Measurements from ENCODE around the gene ZNF705A. TPM values are rescaled to one million over a fixed set of nuclear protein-coding genes. Genes with fewer than 3 reads are reported as not detected.
"Not testable (repeated sequence)": the region's sequence is repeated elsewhere in the genome, so short reads cannot be mapped to it uniquely, and the experiment has no call there.

Gene ZNF705A
- total RNA-seq, 1 experiment from 2014 or later: not detected

DNA sequence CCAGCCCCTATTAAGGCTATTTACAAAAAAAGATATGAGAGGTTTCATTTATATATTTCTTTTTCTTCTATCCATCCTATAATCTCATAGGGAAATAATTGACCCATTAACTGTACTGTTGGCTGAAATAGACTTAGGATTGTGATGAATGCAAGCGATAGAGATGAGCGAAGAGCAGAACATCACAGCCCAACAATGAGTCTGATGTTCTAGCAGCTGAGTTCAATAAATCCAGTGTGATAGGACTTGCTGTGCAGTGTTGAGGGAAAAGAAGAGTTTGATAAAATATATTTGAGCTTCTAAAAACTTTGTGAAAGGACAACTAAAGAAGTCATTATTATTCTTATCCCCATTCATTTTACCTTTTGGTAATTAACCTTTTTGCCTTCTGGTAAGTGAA lies 16.1 kb downstream of the ZNF705A start:
- ATAC-seq; CTCF ChIA-PET; BruUV-seq (replicated peaks); in situ Hi-C loops (cut with HindIII; ENCODE audit: low pct_unique_long_range_greater_than_20kb, low sequenced_read_pairs); POLR2A ChIA-PET; H3K4me3 ChIP-seq (ENCODE audit: low read depth in 2 of 2, low read length in 2 of 2); H3K4me1 ChIP-seq (ENCODE audit: control insufficient read depth, insufficient read depth, low read length); DNase-seq (ENCODE audit: low read depth, low spot score); H3K27ac ChIP-seq (ENCODE audit: low read length); H3K27me3 ChIP-seq (ENCODE audit: control insufficient read depth, insufficient read depth, low read length); intact Hi-C loops (cut with micrococcal nuclease; ENCODE audit: unreplicated experiment); H3K9me3 ChIP-seq (ENCODE audit: control insufficient read depth, insufficient read depth, low read depth, low read length); H3K36me3 ChIP-seq (ENCODE audit: control insufficient read depth, insufficient read depth, low read length): not testable (repeated sequence)

DNA sequence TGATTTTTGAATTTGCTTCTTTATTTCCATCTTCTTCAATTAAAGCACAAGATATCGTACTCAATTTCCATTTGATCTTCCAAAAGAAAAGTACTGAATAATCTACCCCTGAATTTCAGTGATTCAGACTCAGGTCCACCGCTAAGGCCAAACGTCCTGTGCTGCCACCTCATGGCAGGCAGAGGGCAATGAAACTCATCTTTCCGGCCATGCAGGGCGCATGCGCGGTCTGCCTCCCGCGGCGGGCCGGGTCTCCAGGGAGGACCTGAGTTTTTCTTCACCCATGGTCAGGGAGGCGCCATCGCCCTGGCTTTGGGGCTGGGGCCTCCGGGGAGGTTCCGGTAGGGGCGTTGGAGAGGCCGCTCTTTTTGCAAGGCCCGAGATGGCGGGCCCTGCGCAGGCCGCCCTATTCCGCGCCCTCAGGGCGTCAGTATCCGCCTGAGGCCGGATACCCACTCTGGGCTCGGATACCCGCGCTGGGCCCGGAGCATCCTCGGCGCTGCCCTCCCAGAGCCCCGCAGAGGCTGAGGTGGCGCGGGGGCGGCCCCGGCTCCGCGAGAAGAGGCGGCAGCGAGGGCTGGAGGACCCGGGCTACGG lies 23.3 kb downstream of the ZNF705A start:
- in situ Hi-C loops (cut with HindIII; ENCODE audit: low pct_unique_long_range_greater_than_20kb, low sequenced_read_pairs); H3K9me3 ChIP-seq (ENCODE audit: control insufficient read depth, insufficient read depth, low read depth, low read length); H3K4me1 ChIP-seq (ENCODE audit: control insufficient read depth, insufficient read depth, low read length); ATAC-seq; DNase-seq (ENCODE audit: low read depth, low spot score); H3K36me3 ChIP-seq (ENCODE audit: control insufficient read depth, insufficient read depth, low read length); BruUV-seq (replicated peaks); POLR2A ChIA-PET; H3K27me3 ChIP-seq (ENCODE audit: control insufficient read depth, insufficient read depth, low read length); intact Hi-C loops (cut with micrococcal nuclease; ENCODE audit: unreplicated experiment); H3K27ac ChIP-seq (ENCODE audit: low read length): not testable (repeated sequence)
- peak overlapping the region; percentile 51 to 52 for H3K4me3 ChIP-seq (ENCODE audit: low read depth in 2 of 2, low read length in 2 of 2)
- TF ChIP-seq, protein P1, sequence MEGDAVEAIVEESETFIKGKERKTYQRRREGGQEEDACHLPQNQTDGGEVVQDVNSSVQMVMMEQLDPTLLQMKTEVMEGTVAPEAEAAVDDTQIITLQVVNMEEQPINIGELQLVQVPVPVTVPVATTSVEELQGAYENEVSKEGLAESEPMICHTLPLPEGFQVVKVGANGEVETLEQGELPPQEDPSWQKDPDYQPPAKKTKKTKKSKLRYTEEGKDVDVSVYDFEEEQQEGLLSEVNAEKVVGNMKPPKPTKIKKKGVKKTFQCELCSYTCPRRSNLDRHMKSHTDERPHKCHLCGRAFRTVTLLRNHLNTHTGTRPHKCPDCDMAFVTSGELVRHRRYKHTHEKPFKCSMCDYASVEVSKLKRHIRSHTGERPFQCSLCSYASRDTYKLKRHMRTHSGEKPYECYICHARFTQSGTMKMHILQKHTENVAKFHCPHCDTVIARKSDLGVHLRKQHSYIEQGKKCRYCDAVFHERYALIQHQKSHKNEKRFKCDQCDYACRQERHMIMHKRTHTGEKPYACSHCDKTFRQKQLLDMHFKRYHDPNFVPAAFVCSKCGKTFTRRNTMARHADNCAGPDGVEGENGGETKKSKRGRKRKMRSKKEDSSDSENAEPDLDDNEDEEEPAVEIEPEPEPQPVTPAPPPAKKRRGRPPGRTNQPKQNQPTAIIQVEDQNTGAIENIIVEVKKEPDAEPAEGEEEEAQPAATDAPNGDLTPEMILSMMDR (IDR thresholded peaks at IDR 0.05): peak; percentile 48; the same call in 1 of the 2 replicates
- CTCF ChIA-PET: interaction anchor here (1.1 kb wide), 1 partner anchor 87 kb away, joined by 10 read pairs; no protein-coding TSS in a partner anchor

DNA sequence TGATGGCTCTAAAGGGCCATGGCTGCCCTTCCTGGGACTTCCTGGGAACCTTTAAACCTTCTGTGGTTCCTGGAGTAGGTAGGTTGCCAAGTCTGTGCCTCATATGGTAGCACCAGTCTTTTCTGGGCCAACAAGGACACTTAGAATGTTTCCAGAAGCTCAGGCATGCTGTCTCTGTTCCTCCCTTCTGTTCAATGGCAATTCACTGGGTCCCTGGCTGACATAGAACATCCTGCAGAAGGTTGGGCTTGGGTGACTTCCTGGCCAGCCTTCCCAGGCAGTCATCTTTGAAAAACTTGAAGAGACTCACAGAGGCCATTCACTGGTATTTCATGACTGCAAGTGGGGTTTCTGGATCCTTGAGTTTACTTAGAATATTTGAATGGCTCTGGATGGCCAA lies 24.5 kb downstream of the ZNF705A start:
- H3K27me3 ChIP-seq (ENCODE audit: control insufficient read depth, insufficient read depth, low read length); POLR2A ChIA-PET; in situ Hi-C loops (cut with HindIII; ENCODE audit: low pct_unique_long_range_greater_than_20kb, low sequenced_read_pairs); BruUV-seq (replicated peaks); H3K4me3 ChIP-seq (ENCODE audit: low read depth in 2 of 2, low read length in 2 of 2); H3K4me1 ChIP-seq (ENCODE audit: control insufficient read depth, insufficient read depth, low read length); H3K27ac ChIP-seq (ENCODE audit: low read length); DNase-seq (ENCODE audit: low read depth, low spot score); H3K36me3 ChIP-seq (ENCODE audit: control insufficient read depth, insufficient read depth, low read length); ATAC-seq; H3K9me3 ChIP-seq (ENCODE audit: control insufficient read depth, insufficient read depth, low read depth, low read length); intact Hi-C loops (cut with micrococcal nuclease; ENCODE audit: unreplicated experiment): not testable (repeated sequence)
- CTCF ChIA-PET: interaction anchor here (0.6 to 1.1 kb wide), 2 partner anchors 88 to 183 kb away, joined by 4 to 10 read pairs; no protein-coding TSS in a partner anchor

DNA sequence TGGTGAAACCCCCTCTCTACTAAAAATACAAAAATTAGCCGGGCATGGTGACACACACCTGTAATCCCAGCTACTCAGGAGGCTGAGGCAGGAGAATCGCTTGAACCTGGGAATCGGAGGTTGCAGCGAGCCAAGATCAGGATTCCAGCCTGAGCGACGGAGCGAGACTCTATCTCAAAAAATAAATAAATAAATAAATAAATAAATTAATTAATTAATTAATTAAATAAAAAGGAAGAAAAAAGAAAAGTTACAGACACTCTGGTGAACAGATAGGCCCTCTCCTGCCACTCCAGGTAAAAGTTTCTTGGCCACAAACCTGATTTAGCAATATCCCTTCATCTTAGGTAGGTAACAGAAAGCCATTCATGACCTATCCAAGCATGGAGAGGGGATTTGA lies 26.1 kb downstream of the ZNF705A start:
- H3K27ac ChIP-seq (ENCODE audit: low read length); in situ Hi-C loops (cut with HindIII; ENCODE audit: low pct_unique_long_range_greater_than_20kb, low sequenced_read_pairs); DNase-seq (ENCODE audit: low read depth, low spot score); intact Hi-C loops (cut with micrococcal nuclease; ENCODE audit: unreplicated experiment); BruUV-seq (replicated peaks); POLR2A ChIA-PET; H3K4me3 ChIP-seq (ENCODE audit: low read depth in 2 of 2, low read length in 2 of 2); ATAC-seq; H3K9me3 ChIP-seq (ENCODE audit: control insufficient read depth, insufficient read depth, low read depth, low read length); H3K27me3 ChIP-seq (ENCODE audit: control insufficient read depth, insufficient read depth, low read length); H3K4me1 ChIP-seq (ENCODE audit: control insufficient read depth, insufficient read depth, low read length); CTCF ChIA-PET; H3K36me3 ChIP-seq (ENCODE audit: control insufficient read depth, insufficient read depth, low read length): not testable (repeated sequence)

GRCh38 chr12:8183346-8183745 lies 26.5 kb downstream of the ZNF705A start:
- H3K9me3 ChIP-seq (ENCODE audit: control insufficient read depth, insufficient read depth, low read depth, low read length); H3K4me3 ChIP-seq (ENCODE audit: low read depth in 2 of 2, low read length in 2 of 2); H3K36me3 ChIP-seq (ENCODE audit: control insufficient read depth, insufficient read depth, low read length); POLR2A ChIA-PET; intact Hi-C loops (cut with micrococcal nuclease; ENCODE audit: unreplicated experiment); H3K4me1 ChIP-seq (ENCODE audit: control insufficient read depth, insufficient read depth, low read length); ATAC-seq; BruUV-seq (replicated peaks); DNase-seq (ENCODE audit: low read depth, low spot score); in situ Hi-C loops (cut with HindIII; ENCODE audit: low pct_unique_long_range_greater_than_20kb, low sequenced_read_pairs); CTCF ChIA-PET; H3K27ac ChIP-seq (ENCODE audit: low read length); H3K27me3 ChIP-seq (ENCODE audit: control insufficient read depth, insufficient read depth, low read length): not testable (repeated sequence)

DNA sequence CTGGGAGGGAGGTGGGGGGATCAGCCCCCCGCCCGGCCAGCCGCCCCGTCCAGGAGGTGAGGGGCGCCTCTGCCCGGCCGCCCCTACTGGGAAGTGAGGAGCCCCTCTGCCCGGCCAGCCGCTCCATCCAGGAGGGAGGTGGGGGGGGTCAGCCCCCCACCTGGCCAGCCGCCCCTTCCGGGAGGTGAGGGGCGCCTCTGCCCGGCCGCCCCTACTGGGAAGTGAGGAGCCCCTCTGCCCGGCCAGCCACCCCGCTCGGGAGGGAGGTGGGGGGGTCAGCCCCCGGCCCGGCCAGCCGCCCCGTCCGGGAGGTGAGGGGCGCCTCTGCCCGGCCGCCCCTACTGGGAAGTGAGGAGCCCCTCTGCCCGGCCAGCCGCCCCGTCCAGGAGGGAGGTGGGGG lies 27.4 kb downstream of the ZNF705A start:
- DNase-seq (ENCODE audit: low read depth, low spot score); CTCF ChIA-PET; ATAC-seq; H3K27me3 ChIP-seq (ENCODE audit: control insufficient read depth, insufficient read depth, low read length); H3K36me3 ChIP-seq (ENCODE audit: control insufficient read depth, insufficient read depth, low read length); H3K27ac ChIP-seq (ENCODE audit: low read length); POLR2A ChIA-PET; BruUV-seq (replicated peaks); in situ Hi-C loops (cut with HindIII; ENCODE audit: low pct_unique_long_range_greater_than_20kb, low sequenced_read_pairs); intact Hi-C loops (cut with micrococcal nuclease; ENCODE audit: unreplicated experiment); H3K4me1 ChIP-seq (ENCODE audit: control insufficient read depth, insufficient read depth, low read length); H3K9me3 ChIP-seq (ENCODE audit: control insufficient read depth, insufficient read depth, low read depth, low read length); H3K4me3 ChIP-seq (ENCODE audit: low read depth in 2 of 2, low read length in 2 of 2): not testable (repeated sequence)

DNA sequence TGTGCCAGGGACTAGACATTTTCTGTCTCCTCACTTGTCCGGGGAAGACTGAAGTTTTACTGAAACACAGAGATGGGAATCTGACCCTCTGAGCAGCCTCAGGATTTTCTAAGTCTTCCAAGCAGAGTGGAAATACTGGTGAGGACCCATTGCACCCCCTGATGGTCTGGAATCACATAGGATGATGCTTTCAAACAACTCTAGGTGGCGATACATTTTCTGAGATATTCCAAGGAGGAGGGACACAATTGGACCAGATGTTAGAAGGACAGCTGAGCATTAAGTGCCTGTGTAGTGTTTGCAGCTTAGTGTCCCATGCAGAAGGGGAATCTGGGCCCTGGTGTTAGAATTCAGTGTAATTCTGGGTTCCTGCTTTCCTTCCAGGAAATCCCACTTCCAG lies 31.3 kb downstream of the ZNF705A start:
- intact Hi-C loops (cut with micrococcal nuclease; ENCODE audit: unreplicated experiment); H3K4me1 ChIP-seq (ENCODE audit: control insufficient read depth, insufficient read depth, low read length); BruUV-seq (replicated peaks); H3K4me3 ChIP-seq (ENCODE audit: low read depth in 2 of 2, low read length in 2 of 2); H3K36me3 ChIP-seq (ENCODE audit: control insufficient read depth, insufficient read depth, low read length); H3K9me3 ChIP-seq (ENCODE audit: control insufficient read depth, insufficient read depth, low read depth, low read length); H3K27me3 ChIP-seq (ENCODE audit: control insufficient read depth, insufficient read depth, low read length); CTCF ChIA-PET; ATAC-seq; H3K27ac ChIP-seq (ENCODE audit: low read length); in situ Hi-C loops (cut with HindIII; ENCODE audit: low pct_unique_long_range_greater_than_20kb, low sequenced_read_pairs); POLR2A ChIA-PET; DNase-seq (ENCODE audit: low read depth, low spot score): not testable (repeated sequence)
